DLD1 (cell line): ENCODE measurements around the gene BCAT1.
"Not testable (repeated sequence)": the region's sequence is repeated elsewhere in the genome, so short reads cannot be mapped to it uniquely, and the experiment has no call there.

Experiments
- in situ Hi-C: cut with HindIII; loops from 2 replicates; pipeline ENCODE4 v1.10.0; 2017; ENCODE audit warnings: low sequenced_read_pairs

BCAT1 gene

GRCh38 chr12:24822121-24822899 is 126.6 kb downstream of the BCAT1 start:
- in situ Hi-C loops: no loop called here

GRCh38 chr12:24821691-24822090 is 127.2 kb downstream of the BCAT1 start:
- in situ Hi-C loops: no loop called here

- in situ Hi-C loops: no loop called here
Measured at GRCh38 chr12:24820872-24821271, 128.0 kb downstream of the BCAT1 start.

GRCh38 chr12:24818351-24818750 is 130.6 kb downstream of the BCAT1 start:
- in situ Hi-C loops: no loop called here

- in situ Hi-C loops: no loop called here
Measured at GRCh38 chr12:24815114-24815423, 133.8 kb downstream of the BCAT1 start.

GRCh38 chr12:24814379-24815113 is 134.4 kb downstream of the BCAT1 start:
- in situ Hi-C loops: no loop called here

- in situ Hi-C loops: no loop called here
Measured at GRCh38 chr12:24810378-24810777, 138.5 kb downstream of the BCAT1 start.

- in situ Hi-C loops: not testable (repeated sequence)
Measured at GRCh38 chr12:24809306-24809705, 139.6 kb downstream of the BCAT1 start.

- in situ Hi-C loops: no loop called here
Measured at GRCh38 chr12:24808651-24809050, 140.2 kb downstream of the BCAT1 start.

- in situ Hi-C loops: no loop called here
Measured at GRCh38 chr12:24806386-24806785, 142.5 kb downstream of the BCAT1 start.

GRCh38 chr12:24803430-24804245 is 145.3 kb downstream of the BCAT1 start:
- in situ Hi-C loops: no loop called here

- in situ Hi-C loops: no loop called here
Measured at GRCh38 chr12:24798335-24798734, 150.6 kb downstream of the BCAT1 start.

- in situ Hi-C loops: no loop called here
Measured at GRCh38 chr12:24797901-24798300, 151.0 kb downstream of the BCAT1 start.

GRCh38 chr12:24796876-24797275 is 152.0 kb downstream of the BCAT1 start:
- in situ Hi-C loops: no loop called here

GRCh38 chr12:24795699-24796347 is 153.1 kb downstream of the BCAT1 start:
- in situ Hi-C loops: no loop called here

GRCh38 chr12:24791622-24792021 is 157.3 kb downstream of the BCAT1 start:
- in situ Hi-C loops: no loop called here

- in situ Hi-C loops: no loop called here
Measured at GRCh38 chr12:24788886-24789285, 160.0 kb downstream of the BCAT1 start.

- in situ Hi-C loops: no loop called here
Measured at GRCh38 chr12:24780697-24781368, 168.1 kb downstream of the BCAT1 start.

- in situ Hi-C loops: no loop called here
Measured at GRCh38 chr12:24778486-24779304, 170.2 kb downstream of the BCAT1 start.

GRCh38 chr12:24777359-24777758 is 171.5 kb downstream of the BCAT1 start:
- in situ Hi-C loops: no loop called here
